Spinal cord (tissue), 10 donors: ENCODE measurements around the gene C1R. TPM values are rescaled to one million over a fixed set of nuclear protein-coding genes. Genes with fewer than 3 reads are reported as not detected.

Experiments used
- DNase-seq, 6 donors: peaks; one replicate each; pipeline versions ENCODE4 v3.0.0 to v3.0.0-alpha.2; 2013 to 2015; ENCODE audit warnings: low spot score in 6 of 6, low read depth in 4 of 6
- H3K27ac ChIP-seq: one replicate; pipeline ENCODE4 v1.5.1; 2013; ENCODE audit warnings: low read depth, low read length, control low read depth
- H3K27me3 ChIP-seq: one replicate; pipeline ENCODE4 v1.6.1; 2013; ENCODE audit warnings: low read length; ENCODE audit not compliant: control insufficient read depth, insufficient read depth
- H3K36me3 ChIP-seq: one replicate; pipeline ENCODE4 v1.6.1; 2013; ENCODE audit warnings: low read length; ENCODE audit not compliant: control insufficient read depth, insufficient read depth
- H3K4me1 ChIP-seq: one replicate; pipeline ENCODE4 v1.6.1; 2013; ENCODE audit warnings: low read length; ENCODE audit not compliant: control insufficient read depth, insufficient read depth
- H3K4me3 ChIP-seq: one replicate; pipeline ENCODE4 v1.5.1; 2013; ENCODE audit warnings: low read depth, low read length, control low read depth
- H3K9me3 ChIP-seq: one replicate; pipeline ENCODE4 v1.6.1; 2013; ENCODE audit warnings: low read length; ENCODE audit not compliant: control insufficient read depth, insufficient read depth
- WGBS: methylation state at CpG from one replicate; pipeline ENCODE4 v1.1.5; 2013; ENCODE audit warnings: missing lambda C conversion rate; ENCODE audit not compliant: insufficient coverage; 5-methylcytosine and 5-hydroxymethylcytosine counted together
- long read RNA-seq, 4 donors: transcript quantifications; one replicate each; lab custom pipeline, GENCODE V29; 2026
- polyA plus RNA-seq, 2 donors: library from polyadenylated mRNA; unstranded; fragments of 120-200 nt; gene quantifications; one replicate each; pipeline ENCODE4 v1.2.1, GENCODE V29; 2013; ENCODE audit not compliant: insufficient read length in 2 of 2
- total RNA-seq, 2 donors: library from RNA; depleted of rRNA in 1 of 2; stranded (reverse); fragments of 120-200 nt in 1 of 2; fragments of >200 nt in 1 of 2; gene quantifications; one replicate each; pipeline versions ENCODE4 v1.2.3 to v1.2.4, GENCODE V29; 2013 to 2014
- donor health status: healthy.

Gene C1R
- total RNA-seq (10 to 100 TPM; 41.8 to 83.1 TPM), polyA plus RNA-seq (10 to 100 TPM; 18.7 to 31.7 TPM)
- long read RNA-seq, donor 1, partial matches to known transcripts: 0 of 4 reads
- long read RNA-seq, donor 1, other reads (novel, unspliced or antisense): 0 of 4 reads
- long read RNA-seq, donor 2: 0 reads
- long read RNA-seq, donor 3: 0 reads
- long read RNA-seq, donor 4, transcript C1R-203 (2 exons, 632 nt): minor isoform, 5 of 17 reads
- long read RNA-seq, donor 4, transcript C1R-215 (11 exons, 2,508 nt): major isoform, 12 of 17 reads
- long read RNA-seq, donor 4, partial matches to known transcripts: 0 of 17 reads
- long read RNA-seq, donor 4, other reads (novel, unspliced or antisense): 0 of 17 reads

- WGBS: 31% methylated on average over 10 of the region's 16 CpGs
- Histone ChIP-seq H3K27ac (no peak within 1 kb of the TSS), H3K9me3 (no peaks in the 10 kb centered on the region), H3K4me3 (peak within 1 kb of the TSS; percentile 60), H3K27me3 (no peaks in the 10 kb centered on the region), H3K4me1 (peaks cover 21% of the 10 kb centered on the region), H3K36me3 (peaks cover 7% of the 10 kb centered on the region)
- DNase-seq: peak in 5 of 6 donors; percentile 36 to 87 (median 50)
These were observed at the start of gene C1R for GRCh38 chr12:7092229-7092985. TSS of gene C1R (minus strand) at chr12:7092445. CDS start at chr12:7092388, 57 bp downstream.

GRCh38 chr12:7141351-7142005 is 49.2 kb upstream of the C1R start:
- WGBS: 96% methylated on average over 6 of the region's 7 CpGs

GRCh38 chr12:7139200-7139599 is 47.0 kb upstream of the C1R start:
- Histone ChIP-seq H3K36me3 (peaks cover 79% of the 10 kb centered on the region), H3K4me3 (no peak overlapping the region), H3K27ac (no peak overlapping the region), H3K27me3 (no peaks in the 10 kb centered on the region), H3K4me1 (no peaks in the 10 kb centered on the region), H3K9me3 (no peaks in the 10 kb centered on the region)
- no peak for DNase-seq
- 93% methylated on average over 2 of the region's 2 CpGs for WGBS

More at GRCh38 chr12:7141351-7142005, 49.2 kb upstream of the C1R start:
- H3K4me3 ChIP-seq: no peak overlapping the region
- no peaks in the 10 kb centered on the region for H3K4me1 ChIP-seq
- no peaks in the 10 kb centered on the region for H3K9me3 ChIP-seq
- H3K27ac ChIP-seq: no peak overlapping the region
- H3K27me3 ChIP-seq: no peaks in the 10 kb centered on the region
- no peak for DNase-seq
- H3K36me3 ChIP-seq: peaks cover 76% of the 10 kb centered on the region

- no peak overlapping the region for H3K27ac ChIP-seq
- no peak for DNase-seq
- 52% methylated on average over 4 of the region's 4 CpGs for WGBS
- H3K9me3 ChIP-seq: no peaks in the 10 kb centered on the region
- no peak overlapping the region for H3K4me3 ChIP-seq
- peaks cover under 1% of the 10 kb centered on the region for H3K4me1 ChIP-seq
- no peaks in the 10 kb centered on the region for H3K27me3 ChIP-seq
- peaks cover 84% of the 10 kb centered on the region for H3K36me3 ChIP-seq
These were observed 45.7 kb upstream of the C1R start for GRCh38 chr12:7137908-7138307.

- Histone ChIP-seq H3K27ac (no peak overlapping the region), H3K9me3 (no peaks in the 10 kb centered on the region), H3K4me1 (peaks cover 10% of the 10 kb centered on the region), H3K4me3 (no peak overlapping the region), H3K27me3 (no peaks in the 10 kb centered on the region), H3K36me3 (peaks cover 75% of the 10 kb centered on the region)
- DNase-seq: no peak
- WGBS: 100% methylated on average over 2 of the region's 3 CpGs
These were observed 44.4 kb upstream of the C1R start for GRCh38 chr12:7136676-7137075.

GRCh38 chr12:7136071-7136470 is 43.8 kb upstream of the C1R start:
- no peaks in the 10 kb centered on the region for H3K27me3 ChIP-seq
- H3K36me3 ChIP-seq: peaks cover 69% of the 10 kb centered on the region
- H3K4me3 ChIP-seq: no peak overlapping the region
- no peak for DNase-seq
- H3K4me1 ChIP-seq: peaks cover 16% of the 10 kb centered on the region
- no peak overlapping the region for H3K27ac ChIP-seq
- WGBS: 97% methylated on average over 6 of the region's 7 CpGs
- H3K9me3 ChIP-seq: no peaks in the 10 kb centered on the region

- Histone ChIP-seq H3K4me1 (peaks cover 29% of the 10 kb centered on the region), H3K27ac (no peak overlapping the region), H3K9me3 (no peaks in the 10 kb centered on the region), H3K36me3 (peaks cover 59% of the 10 kb centered on the region), H3K4me3 (no peak overlapping the region), H3K27me3 (no peaks in the 10 kb centered on the region)
- DNase-seq: no peak
- WGBS: 92% methylated on average over 12 of the region's 12 CpGs
These were observed 42.3 kb upstream of the C1R start for GRCh38 chr12:7134396-7135166.

- Histone ChIP-seq H3K4me1 (peaks cover 38% of the 10 kb centered on the region), H3K36me3 (peaks cover 38% of the 10 kb centered on the region), H3K4me3 (peak overlapping the region; percentile 81), H3K27me3 (no peaks in the 10 kb centered on the region), H3K27ac (no peak overlapping the region), H3K9me3 (no peaks in the 10 kb centered on the region)
- 0% methylated on average over 3 of the region's 7 CpGs for WGBS
- no peak for DNase-seq
These were observed 39.2 kb upstream of the C1R start for GRCh38 chr12:7131502-7131866.
